Renal cortex interstitium (tissue), 15 donors: ENCODE data around the gene EEF1AKMT3. TPM values are rescaled to one million over a fixed set of nuclear protein-coding genes. Genes with fewer than 3 reads are reported as not detected.

ENCODE experiments used
- DNase-seq, 11 donors: peaks; one replicate each; pipeline ENCODE4 v3.0.0-alpha.2; 2013; ENCODE audit warnings: low read depth in 9 of 11, low spot score in 4 of 11; ENCODE audit errors: extremely low read depth in 1 of 11
- long read RNA-seq, 16 experiments: transcript quantifications; one replicate each; lab custom pipeline, GENCODE V29; 2026
- polyA plus RNA-seq, 3 donors: library from polyadenylated mRNA; unstranded; fragments of 120-200 nt; gene quantifications; one replicate each; pipeline ENCODE4 v1.2.1, GENCODE V29; 2013; ENCODE audit not compliant: insufficient read length in 3 of 3

Gene EEF1AKMT3
- 10 to 100 TPM; 11.6 to 13.3 (median 12.1) TPM for polyA plus RNA-seq
- long read RNA-seq, donor 1, partial matches to known transcripts, result 0 of 13 reads
- long read RNA-seq, donor 1, other reads (novel, unspliced or antisense), result 10 of 13 reads
- long read RNA-seq, donor 2, partial matches to known transcripts, result 0 of 1 reads
- long read RNA-seq, donor 2, other reads (novel, unspliced or antisense), result 0 of 1 reads
- long read RNA-seq, donor 3, partial matches to known transcripts, result 0 of 5 reads
- long read RNA-seq, donor 3, other reads (novel, unspliced or antisense), result 0 of 5 reads
- long read RNA-seq, donor 4, partial matches to known transcripts, result 0 of 3 reads
- long read RNA-seq, donor 4, other reads (novel, unspliced or antisense), result 0 of 3 reads
- long read RNA-seq, donor 5, result 0 reads
- long read RNA-seq, donor 6, partial matches to known transcripts, result 0 of 11 reads
- long read RNA-seq, donor 6, other reads (novel, unspliced or antisense), result 8 of 11 reads
- long read RNA-seq, donor 7, partial matches to known transcripts, result 0 of 1 reads
- long read RNA-seq, donor 7, other reads (novel, unspliced or antisense), result 0 of 1 reads
- long read RNA-seq, donor 8, partial matches to known transcripts, result 0 of 6 reads
- long read RNA-seq, donor 8, other reads (novel, unspliced or antisense), result 0 of 6 reads
- long read RNA-seq, donor 9, partial matches to known transcripts, result 0 of 1 reads
- long read RNA-seq, donor 9, other reads (novel, unspliced or antisense), result 0 of 1 reads
- long read RNA-seq, donor 10, partial matches to known transcripts, result 0 of 3 reads
- long read RNA-seq, donor 10, other reads (novel, unspliced or antisense), result 0 of 3 reads
- long read RNA-seq, donor 11, partial matches to known transcripts, result 0 of 4 reads
- long read RNA-seq, donor 11, other reads (novel, unspliced or antisense), result 0 of 4 reads
- long read RNA-seq, donor 12, result 0 reads
- long read RNA-seq, donor 13, result 0 reads
- long read RNA-seq, donor 14, partial matches to known transcripts, result 0 of 1 reads
- long read RNA-seq, donor 14, other reads (novel, unspliced or antisense), result 0 of 1 reads
- long read RNA-seq, donor 15, partial matches to known transcripts, result 0 of 2 reads
- long read RNA-seq, donor 15, other reads (novel, unspliced or antisense), result 0 of 2 reads
- long read RNA-seq, donor 16, transcript EEF1AKMT3-201 (3 exons, 2,563 nt), result major isoform, 5 of 7 reads
- long read RNA-seq, donor 16, partial matches to known transcripts, result 0 of 7 reads
- long read RNA-seq, donor 16, other reads (novel, unspliced or antisense), result 0 of 7 reads

DNA sequence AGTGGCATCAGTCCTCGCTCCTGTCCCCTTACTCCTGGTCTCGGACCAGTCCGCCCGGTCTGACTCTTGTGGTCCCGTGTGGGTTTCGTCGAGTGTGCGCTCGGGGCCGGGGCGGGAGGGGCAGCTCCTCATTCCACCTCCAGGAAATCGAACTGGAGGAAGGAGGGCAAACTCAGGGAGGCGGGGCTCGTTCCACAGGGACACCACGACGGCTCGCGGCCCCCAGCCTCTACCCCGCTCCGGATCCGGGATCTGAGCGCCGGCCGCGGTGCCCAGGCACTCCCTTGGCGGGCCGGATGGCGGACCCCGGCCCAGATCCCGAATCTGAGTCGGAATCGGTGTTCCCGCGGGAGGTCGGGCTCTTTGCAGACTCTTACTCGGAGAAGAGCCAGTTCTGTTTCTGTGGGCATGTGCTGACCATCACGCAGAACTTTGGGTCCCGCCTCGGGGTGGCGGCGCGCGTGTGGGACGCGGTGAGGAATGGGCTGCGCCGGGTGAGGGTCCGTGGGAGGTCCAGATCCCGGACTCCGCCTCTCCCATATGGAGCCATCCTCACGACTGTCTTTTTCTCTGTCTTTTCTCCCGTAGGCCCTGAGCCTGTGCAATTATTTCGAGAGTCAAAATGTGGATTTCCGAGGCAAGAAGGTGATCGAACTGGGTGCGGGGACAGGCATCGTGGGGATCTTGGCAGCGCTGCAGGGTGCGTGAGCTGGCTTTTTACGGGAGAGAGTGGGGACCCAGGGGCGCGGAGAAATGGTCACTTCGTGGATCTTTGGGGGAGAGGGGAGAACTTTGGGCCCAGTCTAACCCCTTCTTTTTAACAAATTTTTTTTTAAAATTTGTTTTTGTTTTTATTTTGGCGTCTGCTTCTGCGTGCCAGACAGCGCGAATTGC is at the start of gene EEF1AKMT3:
TSS of gene EEF1AKMT3 (plus strand) at position 186 of the 894 bp plus-strand sequence. CDS start at position 297, 111 bp downstream.
- peak in 1 of 11 donors; percentile 40 for DNase-seq

DNA sequence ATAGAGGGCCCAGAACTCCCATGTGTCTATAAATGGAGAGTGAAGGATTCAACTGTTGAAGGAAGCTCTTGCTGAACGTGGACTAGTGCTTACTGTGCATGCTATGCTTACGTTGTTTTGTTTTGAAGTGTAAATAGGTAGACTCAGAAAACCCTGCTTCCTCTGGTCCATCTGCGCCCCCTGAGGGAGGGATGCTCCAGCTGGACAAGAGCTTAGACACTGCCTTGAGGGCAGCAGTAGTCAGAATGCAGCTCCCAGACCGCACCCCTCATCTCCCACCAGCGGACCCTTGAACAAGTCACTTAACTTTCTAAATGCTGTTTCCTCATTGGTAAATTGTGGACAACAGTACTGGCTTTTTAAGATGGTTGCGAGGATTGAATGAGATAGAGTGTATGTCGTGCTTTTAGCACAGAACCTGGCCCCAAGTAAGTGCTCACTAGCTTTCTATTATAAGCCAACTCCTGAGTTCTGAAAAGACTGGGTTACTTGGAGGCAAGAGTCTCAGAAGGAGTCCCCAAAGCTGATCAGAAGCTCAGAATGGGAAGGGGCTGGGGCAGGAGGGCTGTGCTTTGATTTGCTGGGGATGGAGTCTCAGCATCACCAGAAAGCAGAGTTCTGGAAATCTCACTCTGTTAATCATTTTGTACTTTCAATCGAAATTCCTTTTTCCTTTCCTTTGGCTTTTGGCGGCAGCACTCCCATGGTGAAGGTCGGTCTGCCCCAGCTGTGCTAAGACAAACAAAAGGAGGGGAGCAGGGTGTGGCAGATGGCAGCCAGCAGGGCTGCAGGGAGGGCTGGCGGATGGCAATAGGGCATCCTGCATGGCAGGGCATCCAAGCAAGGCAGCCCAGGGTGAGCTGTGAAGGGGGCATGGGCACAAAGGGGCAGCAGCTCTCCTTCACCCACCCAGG is 49.4 kb upstream of the EEF1AKMT3 start:
- DNase-seq, result no peak

DNA sequence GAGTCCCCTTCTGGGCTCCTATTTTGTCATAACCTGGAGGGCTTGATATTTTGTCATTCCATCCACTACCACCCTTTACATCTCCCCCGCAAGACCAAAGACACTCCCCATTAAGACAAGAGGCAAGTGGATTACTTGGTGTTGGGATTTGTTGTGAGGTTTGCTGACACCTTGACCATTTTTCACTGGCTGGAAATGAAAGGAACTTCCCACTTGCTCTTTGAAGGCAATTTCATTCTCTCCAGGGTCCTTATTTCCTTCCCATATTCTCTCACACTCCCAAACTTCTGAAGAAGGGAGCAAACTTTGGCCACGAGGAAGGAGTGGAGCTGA is 48.8 kb upstream of the EEF1AKMT3 start:
- DNase-seq, result no peak

DNA sequence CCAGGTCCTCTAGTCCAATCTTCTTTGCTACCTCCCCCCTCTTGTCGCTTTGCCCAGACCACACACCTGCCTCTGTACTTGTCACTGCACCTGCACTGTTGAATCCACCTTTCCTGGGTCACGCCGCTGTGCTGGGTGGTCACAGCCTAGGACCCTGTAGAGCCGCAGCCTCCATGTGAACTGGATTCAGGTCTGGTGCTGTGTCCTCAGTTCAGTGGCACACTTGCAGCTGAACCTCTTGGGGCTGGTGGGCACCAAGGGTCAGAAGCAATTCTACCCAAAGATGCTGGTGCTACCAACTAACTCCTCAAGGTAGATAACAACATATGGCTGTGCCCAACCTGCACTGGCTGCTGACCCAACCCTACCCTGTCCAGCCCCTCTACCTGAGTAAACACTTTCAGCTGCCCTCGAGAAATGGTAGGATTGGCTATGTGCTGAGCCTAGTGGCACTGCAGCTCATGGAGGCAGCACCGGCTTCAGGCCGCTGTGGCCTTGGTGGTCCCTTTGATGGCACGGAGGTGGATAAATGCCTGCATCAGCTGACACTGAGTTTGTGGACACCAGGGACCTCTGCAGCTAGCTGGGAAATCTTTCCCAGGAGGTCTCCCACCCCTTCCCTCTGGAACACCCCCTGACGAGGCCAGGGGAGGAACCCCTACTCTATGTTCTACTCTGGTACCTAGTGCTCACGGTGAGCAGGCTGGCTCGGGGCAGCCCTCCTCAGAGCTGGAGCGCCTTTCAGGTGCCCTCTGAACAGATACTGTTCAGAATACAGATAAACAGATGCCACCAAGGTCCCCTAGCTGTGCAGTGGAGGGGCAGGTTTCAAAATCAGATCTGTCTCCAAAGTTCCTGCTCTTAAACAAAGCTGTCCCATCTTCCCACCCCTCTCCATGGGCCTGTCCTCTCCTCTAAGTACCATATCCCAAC is 48.1 kb upstream of the EEF1AKMT3 start:
- DNase-seq, result no peak

DNA sequence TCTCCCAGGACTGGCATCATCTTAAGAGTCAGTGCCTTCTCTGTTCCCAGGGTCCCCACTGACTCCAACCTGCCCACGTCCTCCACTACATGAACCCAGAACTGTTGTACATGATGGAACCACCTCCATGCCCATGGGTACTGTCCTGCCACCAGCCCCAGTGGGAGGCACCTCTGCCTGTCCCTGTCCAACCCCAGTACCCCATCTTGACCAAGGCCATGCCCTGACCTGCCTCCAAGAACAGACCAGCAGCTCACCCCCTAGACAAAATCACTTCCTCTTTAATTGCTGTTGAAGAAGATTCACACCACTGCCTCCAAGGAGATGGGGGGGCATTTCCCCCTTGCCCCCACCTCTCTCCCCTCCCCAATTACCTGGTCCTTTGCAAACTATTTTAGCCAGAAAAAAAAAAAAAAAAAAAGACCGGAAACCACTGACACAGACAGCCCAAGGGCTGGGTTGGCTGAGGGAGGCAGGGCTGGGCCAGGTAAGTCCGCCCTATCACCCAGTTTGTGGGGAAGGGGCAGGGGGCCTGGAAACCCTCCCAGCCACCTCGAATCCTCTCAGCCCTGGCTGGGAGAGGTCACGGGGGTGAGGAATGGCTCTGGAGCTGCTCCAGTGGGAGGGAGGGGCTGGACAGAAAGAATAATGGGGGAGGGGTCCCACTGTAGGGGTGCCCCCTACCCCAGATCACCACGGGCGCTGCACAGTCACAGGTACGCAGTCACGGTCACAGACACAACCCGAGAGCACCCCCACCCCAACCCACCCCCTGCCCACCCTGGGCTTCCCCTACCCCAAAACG is 47.3 kb upstream of the EEF1AKMT3 start:
- no peak for DNase-seq

DNA sequence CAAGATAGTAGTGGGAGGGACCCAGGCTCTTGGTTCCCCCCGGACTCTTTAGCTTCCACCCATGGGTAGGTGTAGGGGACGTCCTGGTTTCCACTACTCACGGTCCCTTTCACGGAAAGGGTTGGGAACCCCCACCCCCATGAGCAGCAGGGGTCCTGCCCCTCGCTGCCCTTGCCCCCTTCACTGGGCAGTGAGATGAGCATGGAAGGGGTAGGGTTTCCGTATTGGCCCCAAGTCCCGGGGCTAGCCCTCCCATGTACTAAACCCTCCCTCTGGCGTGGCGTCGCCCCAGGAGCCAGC is 46.6 kb upstream of the EEF1AKMT3 start:
- no peak for DNase-seq

DNA sequence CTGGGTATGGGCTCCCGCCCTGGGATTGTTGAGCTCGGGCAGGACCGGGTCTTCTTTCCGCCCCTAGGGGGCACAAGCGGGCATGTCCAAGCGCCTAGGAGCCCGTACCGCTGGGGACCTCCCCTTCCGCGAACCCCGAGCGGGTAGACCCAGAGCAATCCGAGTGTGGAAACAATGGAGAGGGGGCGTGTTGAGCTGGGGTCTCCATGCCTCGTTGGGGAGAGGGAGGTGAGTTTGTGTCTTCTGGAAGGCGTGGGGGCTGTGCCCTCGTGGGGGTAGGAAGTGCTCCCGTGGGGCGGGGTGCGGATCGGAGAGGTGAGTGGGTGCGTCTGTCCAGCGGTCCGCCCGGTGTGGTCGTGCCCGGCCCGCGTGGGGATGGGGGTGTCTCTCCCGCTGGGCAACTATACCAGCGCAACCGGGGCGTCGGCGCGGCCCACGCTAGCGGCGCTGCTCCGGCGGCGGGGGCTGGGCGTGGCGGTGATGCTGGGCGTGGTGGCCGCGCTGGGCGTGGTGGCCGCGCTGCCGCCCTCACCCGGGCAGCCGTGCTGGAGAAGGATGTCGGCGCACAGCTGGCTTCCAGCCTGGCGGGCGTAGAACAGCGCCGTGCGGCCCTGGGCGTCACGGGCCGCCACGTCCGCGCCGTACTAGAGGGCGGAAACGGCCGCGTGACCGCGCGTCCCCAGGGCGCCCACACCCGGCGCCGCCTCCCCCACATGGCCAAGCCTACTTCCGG is 46.1 kb upstream of the EEF1AKMT3 start:
- no peak for DNase-seq

DNA sequence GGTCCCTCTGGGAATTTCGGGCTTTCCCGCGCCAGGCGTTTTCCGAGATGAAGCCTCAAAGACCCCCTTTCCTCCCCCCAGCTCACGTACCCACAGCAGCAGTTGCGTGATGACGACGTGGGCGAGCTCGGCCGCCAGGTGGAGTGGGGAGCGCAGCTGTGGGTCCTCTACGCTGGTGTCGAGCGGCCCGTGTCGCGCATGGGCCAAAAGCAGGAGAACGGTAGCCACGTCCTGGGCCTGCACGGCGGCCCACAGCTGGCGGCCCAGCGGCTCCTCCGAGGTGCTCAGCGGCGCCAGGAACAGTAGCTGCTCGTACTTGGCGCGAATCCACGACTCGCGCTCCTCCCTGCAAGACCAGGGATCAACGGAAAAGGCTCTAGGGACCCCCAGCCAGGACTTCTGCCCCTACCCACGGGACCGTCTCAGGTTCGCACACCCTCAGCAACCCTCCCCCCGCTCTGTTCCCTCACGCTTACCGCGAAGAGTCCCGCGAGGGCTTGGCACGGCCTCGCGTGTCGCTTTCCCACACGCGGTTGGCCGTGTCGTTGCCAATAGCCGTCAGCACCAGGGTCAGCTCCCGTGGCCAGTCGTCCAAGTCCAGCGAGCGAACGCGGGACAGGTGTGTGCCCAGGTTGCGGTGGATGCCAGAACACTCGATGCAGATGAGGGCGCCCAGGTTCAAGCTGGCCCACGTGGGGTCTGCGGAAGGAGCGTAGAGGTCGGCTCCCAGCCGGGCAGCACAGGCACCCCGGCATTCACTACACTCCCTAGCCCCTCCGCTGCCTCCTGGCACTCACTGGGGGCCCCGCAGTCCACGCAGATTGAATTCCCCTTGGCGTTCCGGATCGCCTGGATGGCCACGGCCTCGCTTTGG is 45.3 kb upstream of the EEF1AKMT3 start:
- no peak for DNase-seq

DNA sequence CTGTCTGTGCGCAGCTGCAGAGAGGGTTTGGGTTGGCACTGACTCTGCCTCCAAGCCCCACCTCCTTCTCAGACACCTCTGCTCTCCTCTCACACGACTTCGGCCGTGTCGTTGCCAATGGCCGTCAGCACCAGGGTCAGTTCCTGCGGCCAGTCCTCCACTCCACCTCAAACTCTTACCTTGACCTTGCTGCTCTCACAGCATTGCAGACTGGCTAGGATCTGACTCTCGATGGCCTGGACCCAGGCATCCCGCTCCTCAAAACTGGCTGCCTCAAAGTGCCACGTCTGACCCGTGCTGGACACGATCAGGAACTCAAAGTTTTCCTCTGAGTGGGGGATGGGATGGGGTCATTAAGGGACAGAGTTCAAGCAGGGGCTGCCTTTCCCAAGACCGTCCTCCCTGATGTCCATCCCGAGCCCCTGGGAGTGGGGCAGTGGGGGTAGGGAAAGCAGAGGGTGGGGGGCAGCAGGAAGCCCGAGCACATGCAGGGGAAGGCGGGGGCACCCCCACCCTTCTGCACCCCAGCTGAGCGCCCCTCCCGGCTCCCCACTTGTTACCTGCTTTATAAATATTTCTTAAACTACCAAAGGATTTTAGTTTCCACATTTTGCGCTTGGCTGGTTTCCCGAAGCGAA is 44.5 kb upstream of the EEF1AKMT3 start:
- no peak for DNase-seq

DNA sequence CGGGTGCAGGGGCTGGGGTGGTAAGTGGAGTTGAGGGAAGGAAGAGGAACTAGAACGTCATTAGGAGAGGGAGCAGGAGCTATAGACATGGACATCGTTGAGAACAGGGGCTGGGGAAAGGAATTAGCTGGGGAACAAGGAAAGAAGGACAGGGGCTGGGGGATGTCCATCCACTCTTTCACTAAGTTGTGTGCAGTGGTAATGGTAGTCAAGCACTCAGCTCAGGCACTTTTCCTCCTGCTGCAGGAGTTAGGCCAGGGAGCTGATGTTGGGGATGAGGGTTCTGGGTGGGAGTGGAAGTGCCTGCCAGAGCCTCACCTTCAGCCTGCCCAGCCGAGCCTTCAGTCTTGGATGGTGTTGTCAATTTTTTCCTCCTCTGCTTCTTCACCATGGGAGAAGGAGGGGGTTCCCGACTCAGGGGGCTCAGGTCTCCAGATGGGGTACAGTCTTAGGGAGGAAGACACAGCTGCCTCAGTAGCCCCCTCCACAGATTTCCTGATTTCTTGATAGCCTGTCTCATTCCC is 43.0 kb upstream of the EEF1AKMT3 start:
- DNase-seq, result no peak

DNA sequence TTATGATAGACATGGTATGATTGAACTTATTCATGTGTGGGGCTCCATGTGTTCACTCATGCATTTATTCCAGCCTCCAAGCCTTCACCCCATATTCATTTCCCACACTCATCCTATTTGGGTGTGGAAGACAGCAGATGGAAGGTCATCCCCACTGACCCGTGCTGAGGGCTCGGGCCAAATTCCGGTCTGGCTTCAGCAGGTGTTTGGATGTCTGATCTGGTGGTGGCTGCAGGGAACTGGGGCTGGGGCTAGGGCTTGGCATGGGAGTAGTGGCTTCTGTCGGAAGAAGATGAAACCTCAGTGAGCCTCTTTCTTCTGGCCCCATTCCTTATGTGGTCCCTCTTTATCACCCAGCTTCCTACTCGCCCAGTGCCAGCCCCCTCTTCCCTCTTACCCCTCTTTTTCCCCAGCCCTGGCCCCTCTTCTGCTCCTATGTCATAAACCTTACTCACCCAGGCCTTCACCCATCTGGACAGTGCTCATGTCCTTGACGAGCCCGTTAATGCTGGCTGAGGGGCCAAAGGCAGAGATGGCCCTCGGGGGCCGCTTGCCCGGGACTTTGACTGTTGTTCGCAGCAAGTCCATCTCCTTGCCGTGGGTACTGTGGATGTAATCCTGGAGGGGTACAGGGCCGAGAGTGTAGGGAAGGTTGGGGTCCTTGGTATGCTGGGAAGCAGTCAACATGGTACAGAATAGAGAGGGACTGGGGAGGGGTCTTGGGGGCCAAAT is 41.9 kb upstream of the EEF1AKMT3 start:
- DNase-seq, result no peak

DNA sequence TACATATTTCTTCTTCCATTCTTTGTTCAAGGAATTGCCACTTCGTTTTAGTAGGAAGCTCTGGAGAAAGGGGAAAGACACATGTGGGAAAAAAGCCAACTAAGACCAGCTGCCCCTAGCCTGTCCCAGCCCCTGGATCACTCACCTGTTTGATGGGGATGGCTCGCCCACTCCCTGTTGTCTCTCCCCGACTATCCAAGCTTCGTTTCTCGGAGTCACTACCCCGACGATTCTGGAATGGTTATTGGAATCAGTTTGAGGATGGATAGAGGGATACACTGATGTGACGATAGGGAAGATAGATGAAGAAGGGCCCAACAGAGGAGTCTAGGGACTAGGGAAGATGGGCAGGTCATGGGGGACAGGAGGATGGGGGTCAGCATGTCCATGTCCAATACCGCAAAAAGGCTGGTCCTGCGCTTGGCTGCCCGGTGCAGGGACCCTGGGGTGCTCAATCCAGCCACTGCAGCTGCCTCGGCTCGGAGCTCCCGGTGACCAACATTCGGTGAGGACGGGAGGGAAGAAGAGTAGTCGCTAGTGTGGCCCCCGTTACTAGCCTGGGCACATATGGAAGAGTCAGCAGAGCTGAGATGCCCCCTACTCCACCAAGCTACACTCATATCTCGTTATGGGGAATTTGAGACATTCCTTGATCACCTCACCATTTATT is 40.9 kb upstream of the EEF1AKMT3 start:
- no peak for DNase-seq
